Umbilical cord (tissue), 2 donors: ENCODE results near the gene OXTR. TPM values are rescaled to one million over a fixed set of nuclear protein-coding genes. Genes with fewer than 3 reads are reported as not detected.

ENCODE experiments used
- DNase-seq: peaks from one replicate; pipeline ENCODE4 v3.0.0-alpha.2; 2015; ENCODE audit warnings: low spot score
- total RNA-seq: library from RNA; depleted of rRNA; stranded (reverse); fragments of >200 nt; gene quantifications from one replicate; pipeline ENCODE4 v1.2.3, GENCODE V29; 2014; ENCODE audit warnings: low replicate concordance; ENCODE audit not compliant: insufficient read depth

OXTR gene
- 57.5 TPM for total RNA-seq

GRCh38 chr3:8769088-8769822, at the start of gene OXTR:
Gene OXTR (minus strand): TSS chr3:8769613. CDS start chr3:8768187, 1,426 bp downstream.
- DNase-seq, result peak; percentile 63

GRCh38 chr3:8817486-8817885, 48.1 kb upstream of the OXTR start:
- no peak for DNase-seq

DNA sequence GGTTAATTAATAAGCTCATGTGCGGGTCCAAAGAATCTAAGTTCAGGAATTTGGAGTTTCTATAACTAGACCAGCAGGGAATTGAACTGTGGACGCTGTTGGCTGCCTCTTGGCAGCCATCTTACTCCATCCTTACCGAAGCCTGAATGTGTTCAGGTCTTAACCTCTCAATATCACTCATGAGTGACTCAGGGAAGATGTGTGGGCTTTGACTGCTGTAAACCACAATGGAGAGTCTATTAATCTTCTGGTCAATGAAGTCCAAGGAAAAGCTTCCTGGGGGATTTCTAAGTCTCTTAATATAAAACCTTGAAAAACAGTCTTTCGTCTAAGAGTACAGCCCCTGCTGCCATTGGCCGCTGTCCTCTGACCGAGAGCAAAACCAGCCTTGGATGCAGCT, 46.7 kb upstream of the OXTR start:
- DNase-seq, result no peak

DNA sequence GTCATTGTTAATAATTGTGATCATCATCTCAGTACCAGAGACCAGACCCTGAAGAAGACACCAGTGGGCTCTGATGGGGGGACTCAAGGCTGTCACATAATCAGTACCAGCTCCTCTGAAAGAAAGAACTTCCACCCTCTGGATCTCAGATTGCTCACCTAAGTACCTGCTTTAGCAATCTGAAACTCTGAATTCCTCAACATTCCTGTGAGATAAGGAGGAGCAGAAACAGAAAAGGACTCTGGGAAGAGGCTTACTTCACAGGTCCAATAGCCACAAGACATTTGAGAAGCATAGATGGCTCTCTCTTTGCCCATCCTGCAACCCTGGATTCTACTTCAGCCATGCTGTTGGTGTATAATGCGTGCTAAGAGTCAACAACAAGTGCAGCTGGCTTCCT, 44.0 kb upstream of the OXTR start:
- no peak for DNase-seq

DNA sequence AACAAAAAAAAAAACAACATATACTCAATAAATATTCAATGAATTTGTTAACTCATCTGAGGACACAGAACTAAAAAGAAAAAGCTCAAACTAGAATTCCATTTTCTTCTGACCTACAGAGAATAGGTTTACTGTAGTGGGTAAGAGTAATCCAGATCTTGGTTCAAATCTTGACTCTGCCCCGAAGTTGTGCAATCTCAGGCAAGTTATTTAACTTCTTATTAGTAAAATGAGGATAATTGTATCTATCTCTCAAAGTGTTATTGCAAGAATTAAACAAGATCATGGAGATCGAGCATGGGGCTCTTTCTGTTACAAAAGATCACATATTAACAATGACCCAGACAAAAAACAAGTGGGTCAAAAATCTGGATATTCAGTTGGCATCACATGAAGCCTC, 41.1 kb upstream of the OXTR start:
- DNase-seq, result no peak

GRCh38 chr3:8805774-8806173, 36.4 kb upstream of the OXTR start:
- no peak for DNase-seq

- no peak for DNase-seq
Observed at GRCh38 chr3:8802256-8802655, 32.8 kb upstream of the OXTR start.

- no peak for DNase-seq
Observed at GRCh38 chr3:8800016-8800415, 30.6 kb upstream of the OXTR start.

- no peak for DNase-seq
Observed at GRCh38 chr3:8794247-8794646, 24.8 kb upstream of the OXTR start.

DNA sequence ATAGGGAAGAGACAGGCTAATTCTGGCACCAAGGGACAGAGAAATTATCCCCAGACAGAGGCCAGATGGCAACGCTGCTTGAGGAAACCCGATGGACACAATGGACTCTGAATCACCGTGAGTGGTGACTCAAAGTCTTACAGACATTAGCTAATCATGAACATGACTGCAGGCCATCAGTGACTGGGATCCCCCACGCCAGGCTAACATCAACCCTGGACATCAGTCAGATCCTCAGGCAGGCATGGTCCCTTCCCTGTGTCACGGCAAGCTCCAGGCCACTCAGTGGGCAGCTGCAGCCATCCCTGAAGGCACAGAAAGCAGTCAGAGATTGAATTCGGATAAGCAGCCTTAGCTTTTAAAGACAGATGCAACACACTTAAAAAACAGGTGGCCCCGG, 23.8 kb upstream of the OXTR start:
- no peak for DNase-seq

GRCh38 chr3:8790529-8790928, 21.1 kb upstream of the OXTR start:
- DNase-seq, result no peak

DNA sequence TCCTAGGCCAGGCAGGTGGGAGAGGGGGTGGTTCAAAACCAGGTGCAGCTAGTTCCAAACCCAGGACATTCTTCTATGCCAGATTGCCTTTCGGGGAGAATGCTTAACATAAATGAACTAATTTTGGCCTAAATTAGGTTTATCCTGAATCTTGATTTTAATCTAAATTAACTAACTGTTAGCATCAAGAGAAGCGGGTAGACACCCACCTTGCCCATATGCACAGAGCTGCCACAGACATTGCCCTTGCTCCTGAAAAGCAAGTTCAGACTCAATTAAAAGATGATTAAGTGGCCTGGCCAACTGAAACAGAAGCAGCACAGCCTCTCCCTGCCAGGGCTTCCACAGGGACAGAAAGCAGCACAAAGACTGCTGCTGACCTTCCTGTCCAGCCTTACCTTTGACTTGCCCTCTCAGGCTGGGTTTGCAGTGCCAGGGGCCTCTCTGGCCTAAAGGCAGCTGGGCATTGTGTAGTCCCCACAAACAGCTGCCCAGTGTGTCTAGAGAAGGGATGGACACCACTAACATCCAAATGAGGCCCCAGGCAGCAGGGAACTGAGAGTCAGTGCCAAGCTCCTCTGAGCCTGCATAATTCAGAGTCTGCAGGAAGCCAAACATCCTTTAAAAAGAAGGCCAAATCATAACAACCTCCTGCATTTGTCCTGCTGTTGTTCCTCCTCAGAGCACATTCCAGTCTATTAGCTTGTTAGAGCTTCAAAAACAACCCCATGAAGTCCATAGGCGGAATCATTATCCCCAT, 15.4 kb upstream of the OXTR start:
- peak; percentile 13 for DNase-seq

DNA sequence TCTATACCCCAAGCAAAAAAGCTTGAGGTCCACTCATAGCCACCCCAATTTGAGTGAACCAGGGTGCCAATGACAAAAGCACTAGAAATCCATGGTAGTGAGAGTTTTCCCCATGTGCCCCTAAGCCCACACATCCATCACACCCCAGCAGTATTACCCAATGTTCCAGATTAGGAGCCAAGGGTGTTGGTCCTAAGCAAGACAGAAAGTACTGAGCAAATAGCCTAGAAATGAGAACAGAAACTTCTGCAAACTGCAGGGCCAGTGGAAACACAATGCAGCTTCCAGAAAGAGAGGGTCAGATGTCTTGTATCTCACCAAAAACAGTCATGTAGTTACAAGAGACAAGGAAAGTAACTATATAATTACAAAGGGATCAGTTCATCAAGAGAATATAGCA, 10.9 kb upstream of the OXTR start:
- no peak for DNase-seq

DNA sequence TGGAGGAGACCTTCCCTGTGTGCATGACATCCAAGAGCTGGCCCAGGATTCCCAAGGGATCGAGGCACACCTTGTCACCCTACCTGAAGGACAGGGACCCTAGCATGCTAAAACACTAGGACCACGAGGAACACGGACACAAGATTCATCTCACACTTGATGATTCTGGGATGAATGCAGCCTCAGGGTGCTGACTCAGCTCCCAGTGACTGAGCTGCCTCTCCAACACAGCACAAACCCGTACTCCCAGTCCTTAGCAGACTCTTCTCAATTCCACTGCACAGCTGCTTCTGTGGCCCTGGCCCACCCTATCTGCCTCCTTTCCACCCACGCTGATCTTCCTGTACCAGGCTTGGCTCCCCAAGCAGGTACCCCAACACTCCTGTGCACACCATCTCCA, 9.1 kb upstream of the OXTR start:
- DNase-seq, result no peak

DNA sequence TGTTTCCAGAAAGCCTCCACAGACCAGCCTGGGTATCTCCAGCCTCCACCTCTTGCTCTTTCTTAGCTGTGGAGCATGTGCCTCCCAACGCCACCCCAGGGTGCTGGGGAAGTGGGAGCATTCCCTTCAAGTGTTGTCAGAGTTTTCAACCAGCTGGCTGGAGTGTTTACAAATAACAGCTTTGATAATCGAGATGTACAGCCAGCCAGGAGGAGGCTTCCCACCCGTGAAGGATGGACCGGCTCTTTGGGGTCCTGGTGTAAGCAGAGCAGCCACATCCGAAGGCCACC, 8.5 kb upstream of the OXTR start:
- DNase-seq, result no peak

DNA sequence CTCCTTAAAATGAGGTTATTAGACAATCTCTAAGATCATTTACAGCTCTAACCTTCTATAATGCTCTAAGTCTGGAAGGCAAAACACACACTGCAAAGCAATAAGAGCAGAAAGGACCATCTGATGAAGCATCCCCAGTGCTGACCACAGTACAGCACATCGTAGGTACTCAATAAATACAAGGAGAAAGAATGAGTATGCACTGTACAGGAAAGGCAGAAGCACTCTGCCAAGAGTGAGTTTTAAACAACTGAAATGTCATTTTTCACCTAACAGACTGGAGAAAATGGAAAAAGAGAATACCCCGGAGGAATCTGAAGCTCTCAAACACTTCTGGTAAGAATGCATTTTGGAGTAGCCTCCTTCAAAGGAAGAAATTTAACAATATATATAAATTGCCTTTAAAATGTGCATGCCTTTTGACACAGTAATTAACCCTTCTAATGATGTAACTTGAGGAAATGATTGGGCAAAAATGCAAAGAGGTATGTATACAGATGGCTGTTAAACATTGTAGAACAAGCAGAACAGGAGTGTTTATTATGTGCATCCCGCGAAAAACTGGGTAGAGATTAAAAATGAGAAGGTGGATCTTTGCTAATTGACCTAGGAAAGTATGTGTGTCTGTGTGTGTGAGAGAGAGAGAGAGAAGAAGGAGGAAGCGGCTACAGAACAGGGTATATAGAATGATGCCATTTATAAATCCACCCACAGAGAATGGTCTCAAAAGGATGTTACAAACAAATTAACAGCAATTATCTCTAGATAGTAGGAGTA, 8.0 kb upstream of the OXTR start:
- DNase-seq, result no peak

- no peak for DNase-seq
Observed at GRCh38 chr3:8776406-8776805, 7.0 kb upstream of the OXTR start.

- DNase-seq, result no peak
Observed at GRCh38 chr3:8775602-8776001, 6.2 kb upstream of the OXTR start.

GRCh38 chr3:8775181-8775580, 5.8 kb upstream of the OXTR start:
- no peak for DNase-seq

DNA sequence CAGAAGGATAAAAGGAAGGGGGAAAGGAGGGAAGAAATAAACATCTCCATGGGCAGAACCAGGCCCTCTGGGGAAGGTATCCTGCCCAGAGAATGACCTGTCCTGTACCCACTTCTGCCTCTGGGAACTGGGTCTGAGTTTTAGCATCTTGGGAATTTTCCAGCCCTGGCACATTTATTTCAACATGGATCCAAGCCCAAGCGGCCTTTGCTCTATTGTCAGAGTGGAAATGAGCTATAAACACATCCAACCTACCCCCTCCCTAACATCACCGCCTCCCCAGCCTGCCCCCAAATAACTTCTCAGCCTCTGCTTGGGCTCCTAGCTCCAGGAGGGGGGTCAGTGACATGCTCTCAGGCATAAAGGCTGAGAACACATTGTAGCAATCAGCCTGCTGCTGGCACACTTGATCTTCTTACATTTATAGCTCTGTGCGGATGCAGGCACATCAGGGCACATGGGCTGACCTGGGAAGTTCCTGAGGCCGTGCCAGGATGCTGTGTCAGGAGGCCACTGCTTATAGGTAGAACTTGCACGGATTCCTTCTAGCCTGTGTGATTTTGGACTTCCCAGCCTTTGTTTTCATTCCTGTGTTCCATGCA, 4.6 kb upstream of the OXTR start:
- DNase-seq, result no peak

GRCh38 chr3:8768364-8769087, 887 bp downstream of the OXTR start:
- no peak for DNase-seq
